H1 (cell line): ENCODE measurements around the gene MEF2C. TPM values are rescaled to one million over a fixed set of nuclear protein-coding genes. Genes with fewer than 3 reads are reported as not detected.
A peak's percentile ranks its signal among the peaks of the same experiment; 100 is the strongest.

Experiments
- CTCF ChIA-PET: fragments of 300-600 bp; sonication (Branson Sonifier 250); formaldehyde crosslinking; loops from one replicate; lab custom pipeline; 2021; ENCODE audit not compliant: partially characterized antibody; lab: Charles Lee
- POLR2A ChIA-PET: fragments of 300-600 bp; sonication (Branson Sonifier 250); formaldehyde crosslinking; loops from one replicate; lab custom pipeline; 2021; ENCODE audit warnings: inconsistent platforms; ENCODE audit not compliant: partially characterized antibody; lab: Charles Lee
- DNase-seq, 2 experiments: peaks; one replicate each; pipeline versions ENCODE4 v3.0.0 to v3.0.0-alpha.2; 2010 to 2022; ENCODE audit warnings: low spot score in 2 of 2, low read depth in 1 of 2, mixed read lengths in 1 of 2
- FAIRE-seq: peaks from 2 replicates; lab custom pipeline; 2011; peaks lifted over from hg19 to GRCh38; lab: Jason Lieb, UNC
- H2AFZ ChIP-seq: 2 replicates; pipeline ENCODE4 v1.8.1; 2012; ENCODE audit warnings: low read length, inconsistent platforms
- H2AK5ac ChIP-seq: 2 replicates; pipeline ENCODE4 v1.6.1; 2013; ENCODE audit warnings: low read depth, low read length
- H2BK120ac ChIP-seq: replicated peaks from 2 replicates; pipeline ENCODE3; 2013; ENCODE audit warnings: low read depth, low read length, inconsistent platforms
- H2BK12ac ChIP-seq: 2 replicates; pipeline ENCODE4 v1.6.1; 2013; ENCODE audit warnings: low read depth, low read length
- H2BK15ac ChIP-seq: 2 replicates; pipeline ENCODE4 v1.6.1; 2013; ENCODE audit warnings: low read length
- H2BK20ac ChIP-seq: 2 replicates; pipeline ENCODE4 v1.6.1; 2013; ENCODE audit warnings: low read length
- H2BK5ac ChIP-seq: 2 replicates; pipeline ENCODE4 v1.6.1; 2013; ENCODE audit warnings: low read depth, low read length
- H3K14ac ChIP-seq: 2 replicates; pipeline ENCODE4 v1.6.1; 2013; ENCODE audit warnings: inconsistent platforms; ENCODE audit not compliant: insufficient read length
- H3K18ac ChIP-seq: 2 replicates; pipeline ENCODE4 v1.6.1; 2013; ENCODE audit warnings: low read length; ENCODE audit errors: extremely low read depth
- H3K23ac ChIP-seq: 2 replicates; pipeline ENCODE4 v1.6.1; 2013; ENCODE audit warnings: inconsistent platforms; ENCODE audit not compliant: insufficient read length
- H3K23me2 ChIP-seq: 2 replicates; pipeline ENCODE4 v1.6.1; 2013; ENCODE audit warnings: low read depth, low read length
- H3K27ac ChIP-seq: 2 replicates; pipeline ENCODE4 v1.6.1; 2011; ENCODE audit warnings: low read depth, low read length, inconsistent platforms
- H3K27me3 ChIP-seq, 4 experiments: replicated peaks in 1 of 4; 1 replicate in 1 of 4; 2 replicates in 3 of 4; pipeline versions ENCODE4 v1.6.1 to v1.8.1; 2011 to 2013; ENCODE audit warnings: low read length in 3 of 4, mild to moderate bottlenecking in 3 of 4, inconsistent platforms in 2 of 4, mixed read lengths in 2 of 4, moderate library complexity in 1 of 4; ENCODE audit not compliant: control insufficient read depth in 3 of 4, insufficient read depth in 3 of 4; ENCODE audit errors: extremely low read depth in 1 of 4
- H3K36me3 ChIP-seq, 4 experiments: 2 replicates each; pipeline versions ENCODE4 v1.6.1 to v1.8.1; 2011 to 2013; ENCODE audit warnings: mild to moderate bottlenecking in 4 of 4, low read length in 3 of 4, moderate library complexity in 2 of 4, control low read depth in 1 of 4, inconsistent platforms in 1 of 4; ENCODE audit not compliant: insufficient read depth in 4 of 4, control insufficient read depth in 2 of 4
- H3K4ac ChIP-seq: replicated peaks from 2 replicates; pipeline ENCODE3; 2013; ENCODE audit warnings: low read length, low read depth, mixed read lengths, inconsistent platforms; ENCODE audit not compliant: insufficient read length
- H3K4me1 ChIP-seq, 4 experiments: replicated peaks in 1 of 4; 1 replicate in 1 of 4; 2 replicates in 3 of 4; pipeline versions ENCODE4 v1.6.1 to v1.8.1; 2011 to 2013; ENCODE audit warnings: low read length in 3 of 4, inconsistent platforms in 2 of 4, mixed read lengths in 1 of 4; ENCODE audit not compliant: insufficient read depth in 4 of 4, control insufficient read depth in 3 of 4
- H3K4me2 ChIP-seq, 2 experiments: 2 replicates each; pipeline versions ENCODE4 v1.6.1 to v1.8.1; 2011 to 2013; ENCODE audit warnings: low read depth in 2 of 2, low read length in 2 of 2, control low read depth in 1 of 2, inconsistent platforms in 1 of 2, mild to moderate bottlenecking in 1 of 2; ENCODE audit not compliant: insufficient read depth in 1 of 2
- H3K4me3 ChIP-seq, 4 experiments: fragments of 200-600, 300-600 bp in 1 of 4; sonication (generic), shearing (Covaris generic), sonication (Bioruptor Twin) in 1 of 4; 2 replicates each; pipeline versions ENCODE4 v1.5.1 to v1.8.1; 2011 to 2016; ENCODE audit warnings: low read length in 4 of 4, low read depth in 3 of 4, control low read depth in 2 of 4, inconsistent platforms in 2 of 4, mild to moderate bottlenecking in 2 of 4, mixed read lengths in 1 of 4, moderate library complexity in 1 of 4; ENCODE audit not compliant: insufficient read depth in 2 of 4; ENCODE audit errors: extremely low read depth in 1 of 4
- H3K56ac ChIP-seq: replicated peaks from 2 replicates; pipeline ENCODE3; 2013; ENCODE audit warnings: low read depth, mild to moderate bottlenecking, mixed read lengths, low read length, inconsistent platforms; ENCODE audit not compliant: insufficient read length
- H3K79me1 ChIP-seq: 2 replicates; pipeline ENCODE4 v1.6.1; 2013; ENCODE audit warnings: low read depth, low read length, control low read depth
- H3K79me2 ChIP-seq, 2 experiments: 2 replicates each; pipeline versions ENCODE4 v1.6.1 to v1.8.1; 2012 to 2013; ENCODE audit warnings: low read length in 2 of 2, mild to moderate bottlenecking in 2 of 2, inconsistent platforms in 1 of 2; ENCODE audit not compliant: insufficient read depth in 2 of 2, control insufficient read depth in 1 of 2
- H3K9ac ChIP-seq, 4 experiments: replicated peaks in 1 of 4; 1 replicate in 1 of 4; 2 replicates in 3 of 4; pipeline versions ENCODE4 v1.6.1 to v1.8.1; 2011 to 2013; ENCODE audit warnings: low read depth in 3 of 4, low read length in 3 of 4, control low read depth in 2 of 4, mild to moderate bottlenecking in 2 of 4, moderate library complexity in 2 of 4, inconsistent platforms in 1 of 4; ENCODE audit errors: extremely low read depth in 1 of 4
- H3K9me3 ChIP-seq, 2 experiments: 2 replicates each; pipeline versions ENCODE4 v1.6.1 to v1.8.1; 2012 to 2013; ENCODE audit warnings: mild to moderate bottlenecking in 2 of 2, moderate library complexity in 2 of 2, control low read depth in 1 of 2, inconsistent platforms in 1 of 2, low read depth in 1 of 2, low read length in 1 of 2, mixed read lengths in 1 of 2; ENCODE audit not compliant: insufficient read depth in 2 of 2
- H4K20me1 ChIP-seq, 2 experiments: replicated peaks in 1 of 2; 2 replicates each; pipeline versions ENCODE3 to v1.8.1; 2011 to 2013; ENCODE audit warnings: inconsistent platforms in 2 of 2, low read length in 2 of 2, mild to moderate bottlenecking in 1 of 2; ENCODE audit not compliant: insufficient read depth in 2 of 2, control insufficient read depth in 1 of 2
- H4K5ac ChIP-seq: 2 replicates; pipeline ENCODE4 v1.6.1; 2013; ENCODE audit warnings: low read length, low read depth, mixed read lengths, inconsistent platforms; ENCODE audit not compliant: insufficient read length
- H4K8ac ChIP-seq: 2 replicates; pipeline ENCODE4 v1.8.0; 2013; ENCODE audit warnings: mild to moderate bottlenecking, moderate library complexity, low read length, inconsistent platforms; ENCODE audit not compliant: insufficient read depth; ENCODE audit errors: extremely low read depth
- H4K91ac ChIP-seq: replicated peaks from 2 replicates; pipeline ENCODE3; 2013; ENCODE audit warnings: low read length, mixed read lengths, inconsistent platforms; ENCODE audit not compliant: insufficient read length
- WGBS, 2 experiments: shearing (Covaris generic) in 1 of 2; methylation state at CpG; one replicate each; pipeline versions ENCODE4 v1.1.6 to v1.1.7; 2013 to 2015; ENCODE audit warnings: low lambda C conversion rate in 2 of 2, mixed read lengths in 2 of 2, inconsistent platforms in 1 of 2, low coverage in 1 of 2, missing lambda C conversion rate in 1 of 2; ENCODE audit not compliant: insufficient replicate concordance in 2 of 2, insufficient coverage in 1 of 2, insufficient read length in 1 of 2; ENCODE audit errors: extremely low coverage in 1 of 2, missing lambda C conversion rate in 1 of 2; 5-methylcytosine and 5-hydroxymethylcytosine counted together
- polyA plus RNA-seq, 7 experiments: library from polyadenylated mRNA; depleted of rRNA in 3 of 7; stranded (reverse) in 5 of 7; unstranded in 2 of 7; fragments of >200 nt in 5 of 7; fragments of 200-250 nt in 2 of 7; gene quantifications; 1 replicate in 5 of 7; 2 replicates in 1 of 7; 4 replicates in 1 of 7; pipeline versions ENCODE4 v1.2.1 to v1.2.3, GENCODE V29; 2011 to 2013; ENCODE audit warnings: missing spikeins in 2 of 7, mixed read lengths in 2 of 7
- total RNA-seq: library from RNA; stranded (reverse); fragmentation: NEBNext Ultra II Directional; extraction: Animal tissue kit (Norgen Biotek cat#: 25700); gene quantifications from 2 replicates; pipeline ENCODE4 v1.2.1, GENCODE V29; 2021

Gene MEF2C
- total and polyA plus RNA-seq, 2 of the 8 experiments (the other 6 are each of a cell fraction or from before 2014, with no cell fraction given) = 0.59 to 0.99 TPM

GRCh38 chr5:88729084-88729828 is 153.7 kb downstream of the MEF2C start:
- Histone ChIP-seq H4K5ac (no peak overlapping the region), H4K91ac (no peak overlapping the region), H3K9me3 (no peaks in the 10 kb centered on the region), H3K36me3 (no peaks in the 10 kb centered on the region), H2BK12ac (no peak overlapping the region), H3K4ac (no peak overlapping the region), H3K23ac (no peak overlapping the region), H2AFZ (no peak overlapping the region), H3K14ac (no peak overlapping the region), H3K27ac (no peak overlapping the region), H3K4me1 (peaks cover 0 to 4% (median 0%) of the 10 kb centered on the region in 4 experiments; a peak in 1 of 7 replicates), H3K4me3 (no peak overlapping the region), H3K79me1 (no peaks in the 10 kb centered on the region), H3K9ac (no peak overlapping the region), H3K27me3 (no peaks in the 10 kb centered on the region), H3K18ac (no peak overlapping the region), H3K56ac (no peak overlapping the region), H2BK20ac (no peak overlapping the region), H2BK120ac (no peak overlapping the region), H2AK5ac (no peak overlapping the region), H3K4me2 (no peak overlapping the region), H2BK15ac (no peak overlapping the region), H3K79me2 (no peaks in the 10 kb centered on the region), H4K20me1 (no peaks in the 10 kb centered on the region), H4K8ac (no peak overlapping the region), H2BK5ac (no peak overlapping the region), H3K23me2 (no peaks in the 10 kb centered on the region)
- FAIRE-seq (peak; percentile 98), DNase-seq (peak in 1 of 2 experiments; percentile 67)
- CTCF ChIA-PET = interaction anchor here (0.6 to 9.0 kb wide), 65 partner anchors 10 to 1704 kb away, joined by 3 to 86 read pairs (median 4); no protein-coding TSS in a partner anchor
- POLR2A ChIA-PET = no interaction called here
- 84% methylated on average over 5 of the region's 5 CpGs; no CpG with 5 or more reads in 1 of the 2 experiments for WGBS, 2 experiments
